Measurements from ENCODE around the gene TCEA3.
A peak's percentile ranks its signal among the peaks of the same experiment; 100 is the strongest.

The TCEA3 gene

GRCh38 chr1:23403735-23404486 is 20.6 kb downstream of the TCEA3 start:
- Histone ChIP-seq H3K9ac (ENCODE audit: low read length) (no peak overlapping the region), H3K36me3 (replicated peaks; ENCODE audit: insufficient read depth, low read length) (no peaks in the 10 kb centered on the region), H3K27ac (ENCODE audit: low read length) (no peak overlapping the region), H3F3A (ENCODE audit: insufficient read depth, low read length) (no peaks in the 10 kb centered on the region), H3K9me2 (replicated peaks; ENCODE audit: insufficient read depth, low read length) (no peaks in the 10 kb centered on the region), H3K79me2 (ENCODE audit: low read length) (no peaks in the 10 kb centered on the region), H4K20me1 (ENCODE audit: insufficient read depth, low read length) (no peaks in the 10 kb centered on the region), H3K9me3 (replicated peaks; ENCODE audit: insufficient read depth, low read length) (no peaks in the 10 kb centered on the region), H3K27me3 (replicated peaks; ENCODE audit: insufficient read depth, low read length) (no peaks in the 10 kb centered on the region), H2AFZ (ENCODE audit: low read length) (peak overlapping the region; percentile 67), H3K4me3 (ENCODE audit: low read length) (no peak overlapping the region), H3K4me1 (ENCODE audit: low read length) (no peaks in the 10 kb centered on the region; the same call in 1 of the 2 replicates), H3K4me2 (ENCODE audit: low read depth, low read length) (peak overlapping the region; percentile 51; the same call in 1 of the 2 replicates)
- DNase-seq, result peak; percentile 75
- TF ChIP-seq EZH2 (optimal IDR thresholded peaks at IDR 0.05; ENCODE audit: low read depth, low read length) (no peak), CTCF (IDR thresholded peaks at IDR 0.05; ENCODE audit: low read length) (peak; percentile 94)

GRCh38 chr1:23403355-23403734 is 21.2 kb downstream of the TCEA3 start:
- no peak overlapping the region for H3K9ac ChIP-seq (ENCODE audit: low read length)
- no peaks in the 10 kb centered on the region for H3K9me3 ChIP-seq (replicated peaks; ENCODE audit: insufficient read depth, low read length)
- no peaks in the 10 kb centered on the region for H4K20me1 ChIP-seq (ENCODE audit: insufficient read depth, low read length)
- peak overlapping the region; percentile 51; the same call in 1 of the 2 replicates for H3K4me2 ChIP-seq (ENCODE audit: low read depth, low read length)
- no peaks in the 10 kb centered on the region for H3K9me2 ChIP-seq (replicated peaks; ENCODE audit: insufficient read depth, low read length)
- no peak overlapping the region for H3K27ac ChIP-seq (ENCODE audit: low read length)
- peak overlapping the region; percentile 67 for H2AFZ ChIP-seq (ENCODE audit: low read length)
- H3K27me3 ChIP-seq (replicated peaks; ENCODE audit: insufficient read depth, low read length), result no peaks in the 10 kb centered on the region
- H3K4me3 ChIP-seq (ENCODE audit: low read length), result no peak overlapping the region
- no peaks in the 10 kb centered on the region for H3F3A ChIP-seq (ENCODE audit: insufficient read depth, low read length)
- H3K4me1 ChIP-seq (ENCODE audit: low read length), result no peaks in the 10 kb centered on the region; the same call in 1 of the 2 replicates
- no peak for TF ChIP-seq EZH2phosphoT487 (IDR thresholded peaks at IDR 0.05; ENCODE audit: low read length)
- TF ChIP-seq CTCF (IDR thresholded peaks at IDR 0.05; ENCODE audit: low read length), result no peak
- no peak for TF ChIP-seq EZH2 (optimal IDR thresholded peaks at IDR 0.05; ENCODE audit: low read depth, low read length)
- DNase-seq, result no peak
- no peaks in the 10 kb centered on the region for H3K36me3 ChIP-seq (replicated peaks; ENCODE audit: insufficient read depth, low read length)
- H3K79me2 ChIP-seq (ENCODE audit: low read length), result no peaks in the 10 kb centered on the region

- no peak overlapping the region for H3K9ac ChIP-seq (ENCODE audit: low read length)
Measured at GRCh38 chr1:23403038-23403336, 21.6 kb downstream of the TCEA3 start.

More at GRCh38 chr1:23403038-23403336, 21.6 kb downstream of the TCEA3 start:
- no peak overlapping the region for H3K4me2 ChIP-seq (ENCODE audit: low read depth, low read length)
- no peaks in the 10 kb centered on the region for H3F3A ChIP-seq (ENCODE audit: insufficient read depth, low read length)
- H3K4me1 ChIP-seq (ENCODE audit: low read length), result no peaks in the 10 kb centered on the region; the same call in 1 of the 2 replicates
- no peaks in the 10 kb centered on the region for H3K9me3 ChIP-seq (replicated peaks; ENCODE audit: insufficient read depth, low read length)
- H3K9me2 ChIP-seq (replicated peaks; ENCODE audit: insufficient read depth, low read length), result no peaks in the 10 kb centered on the region
- no peak overlapping the region for H3K27ac ChIP-seq (ENCODE audit: low read length)
- no peaks in the 10 kb centered on the region for H4K20me1 ChIP-seq (ENCODE audit: insufficient read depth, low read length)
- no peak for TF ChIP-seq EZH2phosphoT487 (IDR thresholded peaks at IDR 0.05; ENCODE audit: low read length)
- no peak for TF ChIP-seq CTCF (IDR thresholded peaks at IDR 0.05; ENCODE audit: low read length)
- TF ChIP-seq EZH2 (optimal IDR thresholded peaks at IDR 0.05; ENCODE audit: low read depth, low read length), result no peak
- H3K4me3 ChIP-seq (ENCODE audit: low read length), result no peak overlapping the region
- H2AFZ ChIP-seq (ENCODE audit: low read length), result no peak overlapping the region
- H3K36me3 ChIP-seq (replicated peaks; ENCODE audit: insufficient read depth, low read length), result no peaks in the 10 kb centered on the region
- DNase-seq, result no peak
- no peaks in the 10 kb centered on the region for H3K27me3 ChIP-seq (replicated peaks; ENCODE audit: insufficient read depth, low read length)
- no peaks in the 10 kb centered on the region for H3K79me2 ChIP-seq (ENCODE audit: low read length)
